Measurements from ENCODE around the gene ACAA1. TPM values are rescaled to one million over a fixed set of nuclear protein-coding genes. Genes with fewer than 3 reads are reported as not detected.

The ACAA1 gene
- total RNA-seq, 1 experiment from 2014 or later, result 49.0 TPM

- Histone ChIP-seq H2AFZ (ENCODE audit: low read depth, low read length, poor library complexity, severe bottlenecking) (no peak overlapping the region), H3K27ac (ENCODE audit: low read depth, low read length) (no peak overlapping the region), H3K36me3 (ENCODE audit: control insufficient read depth in 1 of 2, insufficient read depth in 2 of 2, low read length in 2 of 2) (no peaks in the 10 kb centered on the region), H3K9ac (ENCODE audit: low read length) (no peak overlapping the region), H3K9me3 (ENCODE audit: control insufficient read depth in 1 of 2, insufficient read depth in 1 of 2, low read depth in 1 of 2, low read length in 2 of 2) (no peaks in the 10 kb centered on the region), H3K4me3 (replicated peaks in 1 of 2; ENCODE audit: low read depth in 1 of 2, low read length in 2 of 2) (no peak overlapping the region), H3K79me2 (ENCODE audit: insufficient read depth, low read length) (no peaks in the 10 kb centered on the region), H3K4me1 (ENCODE audit: control insufficient read depth in 1 of 2, insufficient read depth in 2 of 2, low read length in 2 of 2) (no peaks in the 10 kb centered on the region), H3K9me2 (ENCODE audit: insufficient read depth) (no peaks in the 10 kb centered on the region), H3K4me2 (ENCODE audit: low read length) (no peak overlapping the region), H3K27me3 (ENCODE audit: insufficient read depth, low read length) (no peaks in the 10 kb centered on the region), H4K20me1 (ENCODE audit: insufficient read depth) (no peaks in the 10 kb centered on the region)
- ChIA-PET POLR2A (no interaction called here), RAD21 (ENCODE audit: low non-redundant PET in 1 of 2, low total read pairs in 2 of 2, uncharacterized antibody in 2 of 2, unreplicated experiment in 2 of 2) (no interaction called here), CTCF (no interaction called here)
- BruUV-seq (replicated peaks), result no TSS peak
- intact Hi-C loops (cut with micrococcal nuclease), result no loop called here
- no peak for ATAC-seq
- no peak for DNase-seq (ENCODE audit: low read depth, low spot score)
- TF ChIP-seq MAX (IDR thresholded peaks at IDR 0.05) (no peak), CEBPB (IDR thresholded peaks at IDR 0.05; ENCODE audit: low read depth) (no peak), FOSL1 (IDR thresholded peaks at IDR 0.05; ENCODE audit: low read depth) (no peak), CBX3 (IDR thresholded peaks at IDR 0.05; ENCODE audit: low read depth) (no peak)
These were observed 46.5 kb downstream of the ACAA1 start for GRCh38 chr3:38090453-38090852.

- Histone ChIP-seq H2AFZ (ENCODE audit: low read depth, low read length, poor library complexity, severe bottlenecking) (no peak overlapping the region), H3K27ac (ENCODE audit: low read depth, low read length) (no peak overlapping the region), H3K9me3 (ENCODE audit: control insufficient read depth in 1 of 2, insufficient read depth in 1 of 2, low read depth in 1 of 2, low read length in 2 of 2) (peaks cover 0 to 4% of the 10 kb centered on the region in 2 experiments; a peak in 1 of 4 replicates), H3K79me2 (ENCODE audit: insufficient read depth, low read length) (no peaks in the 10 kb centered on the region), H3K36me3 (ENCODE audit: control insufficient read depth in 1 of 2, insufficient read depth in 2 of 2, low read length in 2 of 2) (no peaks in the 10 kb centered on the region), H3K4me2 (ENCODE audit: low read length) (no peak overlapping the region), H3K4me1 (ENCODE audit: control insufficient read depth in 1 of 2, insufficient read depth in 2 of 2, low read length in 2 of 2) (no peaks in the 10 kb centered on the region), H3K9me2 (ENCODE audit: insufficient read depth) (no peaks in the 10 kb centered on the region), H3K4me3 (replicated peaks in 1 of 2; ENCODE audit: low read depth in 1 of 2, low read length in 2 of 2) (no peak overlapping the region), H3K9ac (ENCODE audit: low read length) (no peak overlapping the region), H4K20me1 (ENCODE audit: insufficient read depth) (no peaks in the 10 kb centered on the region), H3K27me3 (ENCODE audit: insufficient read depth, low read length) (no peaks in the 10 kb centered on the region)
- ATAC-seq (no peak), DNase-seq (ENCODE audit: low read depth, low spot score) (no peak)
- intact Hi-C loops (cut with micrococcal nuclease), result no loop called here
- CTCF ChIA-PET, result no interaction called here
- TF ChIP-seq TCF7L2 (IDR thresholded peaks at IDR 0.05; ENCODE audit: borderline replicate concordance, extremely low read depth, insufficient read depth, insufficient read length) (no peak), YY1 (IDR thresholded peaks at IDR 0.05; ENCODE audit: extremely low read depth, insufficient replicate concordance, low read depth, low read length) (no peak), POLR2A (IDR thresholded peaks at IDR 0.05; ENCODE audit: borderline replicate concordance, extremely low read depth, insufficient read depth, insufficient read length) (no peak)
- no TSS peak for BruUV-seq (replicated peaks)
- POLR2A ChIA-PET, result no interaction called here
- RAD21 ChIA-PET (ENCODE audit: low non-redundant PET in 1 of 2, low total read pairs in 2 of 2, uncharacterized antibody in 2 of 2, unreplicated experiment in 2 of 2), result no interaction called here
These were observed 47.8 kb downstream of the ACAA1 start for GRCh38 chr3:38089163-38089562.
